GM18519 (cell line): Measurements from ENCODE around the gene GBF1.
"Not testable (repeated sequence)": the region's sequence is repeated elsewhere in the genome, so short reads cannot be mapped to it uniquely, and the experiment has no call there.

Experiments
- ATAC-seq: cut with Tn5 transposase; IDR thresholded peaks from one replicate; pipeline ENCODE4 v1.9.1; 2021; ENCODE audit warnings: mild to moderate bottlenecking, moderate library complexity; ENCODE audit not compliant: unreplicated experiment, low FRiP score

The GBF1 gene

GRCh38 chr10:102298899-102299298, 53.6 kb downstream of the GBF1 start:
- ATAC-seq, result no peak

DNA sequence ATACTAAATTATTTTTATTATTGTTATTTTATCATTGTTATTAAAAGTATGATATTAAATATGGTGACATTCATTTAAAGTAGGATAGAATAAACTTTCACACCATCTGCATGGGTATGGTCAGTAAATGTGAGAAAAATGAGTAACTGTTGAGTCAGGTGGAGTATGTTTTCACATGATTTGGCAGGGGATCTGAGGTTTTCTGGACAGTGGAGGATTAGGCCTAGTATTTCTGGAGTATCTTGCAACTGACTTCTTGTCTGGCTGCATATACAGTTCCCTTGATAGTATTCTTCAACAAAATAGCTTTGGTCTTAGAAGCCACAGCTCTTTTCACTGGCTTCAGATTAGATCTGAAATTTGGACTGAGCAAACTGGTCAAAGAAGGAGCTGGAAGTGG, 54.5 kb downstream of the GBF1 start:
- no peak for ATAC-seq

DNA sequence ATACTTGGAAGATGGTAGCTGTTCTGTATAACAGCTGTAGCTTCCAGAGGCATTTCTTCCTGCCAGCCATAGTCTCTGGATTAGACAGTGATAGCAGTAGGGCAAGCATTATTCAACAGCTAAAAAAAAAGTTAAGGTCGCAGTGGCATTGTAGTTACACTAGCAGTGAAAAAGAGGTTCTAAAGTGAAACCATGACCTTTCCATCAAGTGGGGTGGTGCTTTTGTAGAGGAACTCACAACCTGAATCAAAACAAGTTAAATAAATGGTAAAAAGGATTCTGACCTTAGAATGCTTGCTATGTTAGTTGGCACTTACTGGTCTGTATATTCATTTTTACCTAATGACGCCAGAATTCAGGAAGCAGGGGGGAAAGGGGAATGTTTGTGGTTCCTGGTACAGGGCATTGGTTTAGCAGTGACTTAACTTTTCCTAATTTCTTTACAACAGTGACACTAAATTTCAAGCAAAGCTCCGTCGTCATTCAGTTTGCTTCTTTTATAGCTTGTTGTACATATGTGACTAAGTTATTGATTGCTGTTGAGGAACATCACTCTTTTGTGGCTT, 55.0 kb downstream of the GBF1 start:
- ATAC-seq, result no peak

DNA sequence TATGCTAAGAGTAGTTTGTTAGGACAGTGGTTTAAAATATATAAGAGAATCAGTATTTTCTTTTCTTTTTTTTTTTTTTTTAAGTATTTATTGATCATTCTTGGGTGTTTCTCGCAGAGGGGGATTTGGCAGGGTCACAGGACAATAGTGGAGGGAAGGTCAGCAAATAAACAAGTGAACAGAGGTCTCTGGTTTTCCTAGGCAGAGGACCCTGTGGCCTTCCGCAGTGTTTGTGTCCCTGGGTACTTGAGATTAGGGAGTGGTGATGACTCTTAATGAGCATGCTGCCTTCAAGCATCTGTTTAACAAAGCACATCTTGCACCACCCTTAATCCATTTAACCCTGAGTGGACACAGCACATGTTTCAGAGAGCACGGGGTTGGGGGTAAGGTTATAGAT, 55.6 kb downstream of the GBF1 start:
- ATAC-seq, result not testable (repeated sequence)

DNA sequence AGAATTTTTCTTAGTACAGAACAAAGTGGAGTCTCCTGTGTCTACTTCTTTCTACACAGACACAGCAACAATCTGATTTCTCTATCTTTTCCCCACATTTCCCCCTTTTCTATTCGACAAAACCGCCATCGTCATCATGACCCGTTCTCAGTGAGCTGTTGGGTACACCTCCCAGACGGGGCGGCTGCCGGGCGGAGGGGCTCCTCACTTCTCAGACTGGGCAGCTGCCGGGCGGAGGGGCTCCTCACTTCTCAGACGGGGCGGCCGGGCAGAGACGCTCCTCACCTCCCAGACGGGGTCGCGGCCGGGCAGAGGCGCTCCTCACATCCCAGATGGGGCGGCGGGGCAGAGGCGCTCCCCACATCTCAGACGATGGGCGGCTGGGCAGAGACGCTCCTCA, 56.0 kb downstream of the GBF1 start:
- ATAC-seq, result not testable (repeated sequence)

GRCh38 chr10:102302611-102303010, 57.3 kb downstream of the GBF1 start:
- ATAC-seq, result no peak

DNA sequence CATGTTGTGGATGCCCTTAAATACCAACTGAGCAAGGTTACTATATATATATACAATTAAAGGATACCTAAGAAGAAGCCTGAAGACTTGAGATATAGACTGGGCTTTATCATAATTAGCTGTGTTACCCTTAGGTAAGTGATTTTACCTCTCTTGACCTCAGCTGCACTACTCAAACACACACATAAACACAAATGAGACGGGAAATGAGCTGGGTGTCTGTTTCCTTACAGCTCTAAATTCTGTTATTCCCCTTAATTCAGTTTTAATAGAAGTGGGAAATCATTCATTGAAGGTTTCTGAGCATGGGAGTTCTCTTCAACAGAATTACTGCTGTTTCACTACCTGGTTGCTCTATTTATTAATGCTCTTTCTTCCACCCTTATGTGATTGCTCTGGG, 60.7 kb downstream of the GBF1 start:
- ATAC-seq, result no peak

DNA sequence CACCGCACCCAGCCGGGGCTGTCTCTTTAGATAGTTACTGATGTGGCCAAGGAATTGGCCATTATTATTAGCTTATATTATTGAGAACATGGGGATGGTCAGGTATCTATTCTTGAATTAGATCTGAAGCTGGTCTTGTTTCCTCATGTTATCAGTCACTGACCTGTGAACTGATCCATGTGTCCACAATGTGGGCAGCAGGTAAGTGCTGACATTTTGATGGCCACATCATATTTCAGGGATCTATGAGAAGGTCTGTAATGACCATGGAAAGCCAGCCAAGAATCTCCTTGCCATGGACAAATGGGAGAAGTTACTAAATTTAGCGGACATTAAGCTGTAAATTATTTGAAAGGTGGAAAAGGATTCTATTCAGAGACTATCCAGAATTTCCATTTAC, 61.4 kb downstream of the GBF1 start:
- ATAC-seq, result no peak

DNA sequence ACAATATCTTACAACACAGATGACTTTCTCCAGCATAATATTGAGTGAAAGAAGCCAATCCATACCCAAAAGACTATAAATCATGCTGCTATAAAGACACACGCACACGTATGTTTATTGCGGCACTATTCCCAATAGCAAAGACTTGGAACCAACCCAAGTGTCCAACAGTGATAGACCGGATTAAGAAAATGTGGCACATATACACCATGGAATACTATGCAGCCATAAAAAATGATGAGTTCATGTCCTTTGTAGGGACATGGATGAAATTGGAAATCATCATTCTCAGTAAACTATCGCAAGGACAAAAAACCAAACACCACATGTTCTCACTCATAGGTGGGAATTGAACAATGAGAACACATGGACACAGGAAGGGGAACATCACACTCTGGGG, 63.0 kb downstream of the GBF1 start:
- ATAC-seq, result not testable (repeated sequence)

DNA sequence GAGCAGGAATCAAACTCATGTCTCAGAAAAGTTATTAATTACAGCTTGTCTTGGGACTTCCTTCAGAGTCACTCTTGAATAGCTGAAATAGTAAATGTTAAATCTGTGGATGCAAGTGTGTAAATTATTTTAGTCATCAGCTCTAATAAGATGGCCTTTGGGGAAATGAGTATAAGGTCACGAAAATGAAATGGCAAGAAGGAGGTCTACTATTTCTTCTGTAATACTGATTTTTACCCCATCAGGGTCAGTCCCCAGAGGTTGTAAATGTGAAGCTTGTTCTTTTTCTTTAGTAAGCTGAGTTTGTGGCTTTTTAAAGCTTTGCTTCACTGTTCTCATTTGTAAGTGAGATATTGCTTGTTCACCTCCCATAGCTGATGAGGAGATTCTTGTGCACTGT, 63.9 kb downstream of the GBF1 start:
- no peak for ATAC-seq

DNA sequence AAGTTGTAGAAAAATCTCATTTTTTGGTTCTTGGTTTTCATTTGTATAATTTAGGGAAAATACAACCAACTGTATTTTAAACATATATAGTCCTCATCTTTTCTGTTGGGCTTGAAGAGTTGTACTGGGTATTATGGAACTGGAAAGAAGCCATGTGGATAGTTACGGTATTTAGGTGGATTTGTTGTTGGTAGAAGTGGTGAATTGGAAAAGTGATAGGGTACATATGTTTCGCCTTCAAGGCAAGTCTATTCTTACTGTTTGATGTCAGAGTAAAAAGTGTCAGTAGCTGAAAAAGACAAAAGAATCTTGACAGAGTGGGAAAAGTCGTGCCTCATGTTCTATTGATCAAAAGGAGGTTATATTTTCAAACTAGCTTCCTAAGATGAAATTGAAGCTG, 64.6 kb downstream of the GBF1 start:
- no peak for ATAC-seq

DNA sequence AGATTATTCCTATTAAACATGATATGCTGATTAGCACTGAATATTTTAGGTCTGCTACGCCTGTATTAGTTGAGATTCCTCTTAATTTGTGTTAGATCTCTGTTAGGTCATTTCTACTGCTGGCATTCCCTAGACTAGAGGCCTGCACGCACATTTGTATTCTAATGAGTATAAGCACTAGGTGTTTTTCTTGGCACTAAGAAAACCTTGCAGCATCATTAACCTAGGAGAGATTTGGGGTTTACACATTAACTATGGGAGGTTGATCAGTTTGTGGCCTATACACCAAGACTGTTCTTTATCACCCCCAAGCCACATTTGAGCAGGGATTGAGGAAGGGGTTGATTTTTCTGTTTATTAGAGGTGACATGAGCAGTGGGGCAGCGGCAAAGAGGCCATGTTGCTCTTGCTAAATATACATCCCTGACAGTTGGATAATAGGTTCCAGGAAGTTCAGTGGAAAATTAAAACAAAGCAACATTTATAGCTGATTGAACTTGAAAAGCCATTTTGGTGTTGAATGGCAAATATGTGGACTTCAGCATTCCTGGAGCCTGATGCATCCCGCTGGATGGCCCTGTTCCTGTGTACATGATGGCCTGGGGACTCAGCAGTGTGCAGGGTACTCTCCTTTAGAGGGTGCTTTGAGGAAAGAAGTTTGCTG, 65.2 kb downstream of the GBF1 start:
- no peak for ATAC-seq

GRCh38 chr10:102311025-102311420, 65.7 kb downstream of the GBF1 start:
- ATAC-seq, result no peak

- no peak for ATAC-seq
Measured at GRCh38 chr10:102312683-102313082, 67.4 kb downstream of the GBF1 start.

- no peak for ATAC-seq
Measured at GRCh38 chr10:102313221-102313896, 68.0 kb downstream of the GBF1 start.

DNA sequence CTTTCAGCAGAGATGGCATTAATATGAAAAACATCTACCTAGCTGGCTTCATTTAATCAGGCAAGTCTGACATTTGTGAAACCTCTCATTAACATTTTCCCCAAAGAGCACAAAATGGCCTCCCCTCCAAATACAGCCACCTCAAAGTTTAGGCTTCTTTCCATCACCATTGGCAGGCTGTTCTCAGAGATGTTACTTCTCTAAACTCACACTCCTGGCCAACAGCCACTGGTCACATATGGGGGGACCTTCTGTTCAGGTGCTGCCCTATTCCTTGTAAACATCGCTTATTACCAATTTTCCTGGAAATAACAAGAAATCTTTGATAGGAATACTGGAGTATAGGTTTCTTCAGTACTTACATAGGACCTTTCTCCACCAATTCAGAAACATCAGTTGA, 69.5 kb downstream of the GBF1 start:
- no peak for ATAC-seq

DNA sequence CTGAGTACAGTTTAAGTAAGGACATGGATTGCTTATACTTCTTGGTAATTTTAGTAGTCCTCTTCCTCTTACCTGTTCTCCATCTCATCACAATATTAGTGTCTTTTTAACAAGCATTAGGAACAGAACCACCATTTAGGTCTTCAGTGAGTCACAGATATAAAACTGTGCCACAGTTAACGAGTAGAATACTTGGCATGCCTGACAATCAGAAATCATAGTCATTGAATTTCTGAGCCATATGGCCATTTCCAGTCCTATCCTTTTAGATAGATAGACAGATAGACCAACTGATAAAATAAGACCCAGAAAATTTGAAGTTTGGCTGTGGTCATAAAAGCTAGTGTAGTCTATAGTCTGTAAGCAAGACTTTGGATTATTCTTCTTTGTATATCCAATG, 71.1 kb downstream of the GBF1 start:
- no peak for ATAC-seq

DNA sequence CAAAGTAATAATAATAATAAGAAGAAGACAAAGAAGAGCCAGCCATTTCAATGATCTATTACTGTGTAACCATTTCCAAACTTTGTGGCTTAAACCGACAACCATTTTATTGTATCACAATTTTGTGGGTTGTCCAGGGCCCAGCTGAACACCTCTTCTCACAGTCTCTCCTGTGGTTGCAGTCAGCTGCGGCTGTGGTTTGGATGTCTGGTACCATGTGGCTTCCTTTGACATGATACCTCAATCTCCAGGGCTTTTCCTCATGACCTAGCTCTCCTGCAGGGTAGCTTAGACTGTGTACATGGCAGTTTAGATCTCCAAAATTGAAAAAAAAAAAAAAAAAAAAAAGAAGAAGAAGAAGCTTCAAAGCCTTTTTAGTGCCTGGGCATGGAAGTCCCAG, 77.6 kb downstream of the GBF1 start:
- no peak for ATAC-seq

GRCh38 chr10:102324061-102324460, 78.7 kb downstream of the GBF1 start:
- ATAC-seq, result no peak

DNA sequence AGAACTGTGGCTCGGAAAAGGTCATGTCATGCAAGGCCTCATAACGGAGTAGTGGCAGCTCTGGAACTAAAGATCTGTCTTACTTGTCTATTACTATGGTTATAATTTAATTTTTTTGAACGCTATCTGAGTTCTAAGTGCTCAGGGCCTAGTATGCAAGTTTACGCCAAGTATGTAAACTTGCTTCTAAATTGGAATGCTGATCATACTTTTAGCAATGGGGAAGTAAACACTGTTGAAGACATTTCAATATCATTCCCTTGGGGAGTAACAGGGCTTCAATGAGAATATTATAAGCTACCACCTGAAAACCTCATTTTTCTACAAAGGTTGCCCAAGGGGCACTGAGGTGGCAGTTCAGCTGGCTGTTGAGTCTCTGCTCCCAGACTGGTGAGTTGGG, 80.7 kb downstream of the GBF1 start:
- ATAC-seq, result no peak

DNA sequence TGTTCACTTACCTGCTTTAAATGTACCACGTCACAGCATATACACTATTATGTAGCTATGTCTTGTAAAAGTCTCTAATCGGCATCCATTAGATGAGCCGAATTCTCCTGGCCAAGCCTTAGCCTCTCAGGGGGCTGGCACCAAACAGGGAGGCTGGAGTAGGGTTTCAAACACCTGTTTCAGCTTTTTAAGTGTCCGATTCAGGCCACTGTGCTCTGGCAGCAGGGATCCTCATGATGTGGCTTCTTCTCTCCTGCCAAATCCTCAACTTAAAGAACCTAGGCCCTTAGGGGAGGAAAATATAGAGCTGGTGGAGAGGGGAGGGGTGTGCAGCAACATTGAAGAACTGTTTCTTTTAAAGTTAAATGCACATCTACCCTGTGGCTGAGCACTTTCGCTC, 81.7 kb downstream of the GBF1 start:
- no peak for ATAC-seq

GRCh38 chr10:102327641-102328040, 82.3 kb downstream of the GBF1 start:
- no peak for ATAC-seq
